Fibroblast of lung (primary cell): ENCODE measurements around the gene TNS3. TPM values are rescaled to one million over a fixed set of nuclear protein-coding genes. Genes with fewer than 3 reads are reported as not detected.
A peak's percentile ranks its signal among the peaks of the same experiment; 100 is the strongest.

Experiments
- DNase-seq, 2 donors: peaks; one replicate each; pipeline versions ENCODE4 v3.0.0 to v3.0.0-alpha.2; 2010; ENCODE audit warnings: low read depth in 2 of 2
- H2AFZ ChIP-seq: 2 replicates; pipeline ENCODE4 v1.5.1; 2012; ENCODE audit warnings: low read length, control low read depth, inconsistent platforms
- H3K27ac ChIP-seq: 2 replicates; pipeline ENCODE4 v1.5.1; 2011; ENCODE audit warnings: low read length, control low read depth; ENCODE audit not compliant: insufficient read depth
- H3K27me3 ChIP-seq: 2 replicates; pipeline ENCODE4 v1.5.1; 2011; ENCODE audit warnings: mild to moderate bottlenecking, low read length; ENCODE audit not compliant: control insufficient read depth, insufficient read depth
- H3K36me3 ChIP-seq: 2 replicates; pipeline ENCODE4 v1.5.1; 2011; ENCODE audit warnings: low read length; ENCODE audit not compliant: control insufficient read depth, insufficient read depth
- H3K4me1 ChIP-seq: 2 replicates; pipeline ENCODE4 v1.5.1; 2011; ENCODE audit warnings: low read length; ENCODE audit not compliant: control insufficient read depth, insufficient read depth; ENCODE audit errors: extremely low read depth
- H3K4me2 ChIP-seq: 2 replicates; pipeline ENCODE4 v1.5.1; 2011; ENCODE audit warnings: low read length, control low read depth; ENCODE audit not compliant: insufficient read depth; ENCODE audit errors: extremely low read depth
- H3K4me3 ChIP-seq, 4 experiments: fragments of 200-600 bp in 1 of 4; sonication (generic) in 1 of 4; replicated peaks in 1 of 4; 2 replicates each; pipeline ENCODE4 v1.5.1; 2011 to 2016; ENCODE audit warnings: low read length in 4 of 4, low read depth in 3 of 4, mild to moderate bottlenecking in 3 of 4, control low read depth in 2 of 4, inconsistent platforms in 1 of 4, mixed read lengths in 1 of 4; ENCODE audit not compliant: insufficient read depth in 1 of 4; ENCODE audit errors: control extremely low read depth in 1 of 4
- H3K79me2 ChIP-seq: 2 replicates; pipeline ENCODE4 v1.5.1; 2012; ENCODE audit warnings: mild to moderate bottlenecking, low read length, inconsistent platforms; ENCODE audit not compliant: control insufficient read depth, insufficient read depth
- H3K9ac ChIP-seq: 2 replicates; pipeline ENCODE4 v1.5.1; 2011; ENCODE audit warnings: mild to moderate bottlenecking, low read length, control low read depth; ENCODE audit not compliant: insufficient read depth
- H3K9me3 ChIP-seq: 2 replicates; pipeline ENCODE4 v1.5.1; 2012; ENCODE audit warnings: low read depth, low read length; ENCODE audit not compliant: control insufficient read depth, insufficient read depth
- H4K20me1 ChIP-seq: 2 replicates; pipeline ENCODE4 v1.5.1; 2011; ENCODE audit warnings: low read length; ENCODE audit not compliant: control insufficient read depth, insufficient read depth; ENCODE audit errors: extremely low read depth
- EZH2 ChIP-seq: IDR thresholded peaks from 2 replicates; pipeline ENCODE4 v1.5.1; 2012; ENCODE audit warnings: low read length, control low read depth, mild to moderate bottlenecking; ENCODE audit errors: missing control alignments
- polyA plus RNA-seq, 2 donors: library from polyadenylated mRNA; depleted of rRNA in 1 of 2; stranded (reverse) in 1 of 2; unstranded in 1 of 2; fragments of >200 nt; gene quantifications; 2 replicates each; pipeline ENCODE4 v1.2.1, GENCODE V29; 2011 to 2012; ENCODE audit warnings: missing spikeins in 1 of 2
- total RNA-seq: library from RNA; depleted of rRNA; stranded (reverse); fragments of >200 nt; gene quantifications from 2 replicates; pipeline ENCODE4 v1.2.1, GENCODE V29; 2014
- TF ChIP-seq, protein P1 (sequence below), 2 donors: IDR thresholded peaks in 1 of 2; conservative IDR thresholded peaks in 1 of 2; 1 replicate in 1 of 2; 2 replicates in 1 of 2; pipeline ENCODE4 v1.5.1; 2011 to 2012; ENCODE audit warnings: low read length in 2 of 2, control low read depth in 1 of 2, inconsistent platforms in 1 of 2, low read depth in 1 of 2, mild to moderate bottlenecking in 1 of 2

Gene TNS3
- total and polyA plus RNA-seq, 2 donors (not counting 1 experiment from before 2014, with no cell fraction given): 74.4 to 88.8 TPM

DNA sequence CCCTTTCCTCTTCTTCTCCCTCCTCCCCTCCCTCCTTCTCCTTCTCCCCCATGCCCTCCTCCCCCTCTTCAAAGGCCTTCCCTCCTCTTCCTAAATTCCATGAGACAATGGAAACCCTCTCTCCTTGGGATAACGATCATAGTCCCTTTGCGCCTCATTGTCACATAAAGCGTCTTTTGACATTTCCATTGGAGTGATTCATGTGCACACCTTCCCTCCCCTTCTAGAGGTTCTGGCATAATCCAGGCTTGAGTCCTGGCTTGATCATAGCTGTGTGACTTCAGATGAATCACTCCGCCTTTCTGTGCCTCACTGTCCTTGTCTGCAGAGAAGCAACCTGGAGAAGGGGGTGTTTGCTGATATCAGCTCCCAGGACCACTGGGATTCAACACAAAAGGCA is 204.2 kb downstream of the TNS3 start:
- peaks cover 16% of the 10 kb centered on the region for H3K4me1 ChIP-seq
- H3K27me3 ChIP-seq: no peaks in the 10 kb centered on the region
- TF ChIP-seq, protein P1, sequence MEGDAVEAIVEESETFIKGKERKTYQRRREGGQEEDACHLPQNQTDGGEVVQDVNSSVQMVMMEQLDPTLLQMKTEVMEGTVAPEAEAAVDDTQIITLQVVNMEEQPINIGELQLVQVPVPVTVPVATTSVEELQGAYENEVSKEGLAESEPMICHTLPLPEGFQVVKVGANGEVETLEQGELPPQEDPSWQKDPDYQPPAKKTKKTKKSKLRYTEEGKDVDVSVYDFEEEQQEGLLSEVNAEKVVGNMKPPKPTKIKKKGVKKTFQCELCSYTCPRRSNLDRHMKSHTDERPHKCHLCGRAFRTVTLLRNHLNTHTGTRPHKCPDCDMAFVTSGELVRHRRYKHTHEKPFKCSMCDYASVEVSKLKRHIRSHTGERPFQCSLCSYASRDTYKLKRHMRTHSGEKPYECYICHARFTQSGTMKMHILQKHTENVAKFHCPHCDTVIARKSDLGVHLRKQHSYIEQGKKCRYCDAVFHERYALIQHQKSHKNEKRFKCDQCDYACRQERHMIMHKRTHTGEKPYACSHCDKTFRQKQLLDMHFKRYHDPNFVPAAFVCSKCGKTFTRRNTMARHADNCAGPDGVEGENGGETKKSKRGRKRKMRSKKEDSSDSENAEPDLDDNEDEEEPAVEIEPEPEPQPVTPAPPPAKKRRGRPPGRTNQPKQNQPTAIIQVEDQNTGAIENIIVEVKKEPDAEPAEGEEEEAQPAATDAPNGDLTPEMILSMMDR (conservative IDR thresholded peaks at IDR 0.05 in 1 of 2, IDR thresholded peaks at IDR 0.05 in 1 of 2; ENCODE audit: low read depth in 1 of 2, low read length in 2 of 2): no peak
- no peak for TF ChIP-seq EZH2
- H3K9me3 ChIP-seq: no peaks in the 10 kb centered on the region
- no peak for DNase-seq
- no peaks in the 10 kb centered on the region for H3K36me3 ChIP-seq
- no peak overlapping the region for H3K9ac ChIP-seq
- H2AFZ ChIP-seq: no peak overlapping the region
- no peak overlapping the region for H3K27ac ChIP-seq
- H4K20me1 ChIP-seq: no peaks in the 10 kb centered on the region
- H3K79me2 ChIP-seq: no peaks in the 10 kb centered on the region
- H3K4me3 ChIP-seq: no peak overlapping the region
- no peak overlapping the region for H3K4me2 ChIP-seq

DNA sequence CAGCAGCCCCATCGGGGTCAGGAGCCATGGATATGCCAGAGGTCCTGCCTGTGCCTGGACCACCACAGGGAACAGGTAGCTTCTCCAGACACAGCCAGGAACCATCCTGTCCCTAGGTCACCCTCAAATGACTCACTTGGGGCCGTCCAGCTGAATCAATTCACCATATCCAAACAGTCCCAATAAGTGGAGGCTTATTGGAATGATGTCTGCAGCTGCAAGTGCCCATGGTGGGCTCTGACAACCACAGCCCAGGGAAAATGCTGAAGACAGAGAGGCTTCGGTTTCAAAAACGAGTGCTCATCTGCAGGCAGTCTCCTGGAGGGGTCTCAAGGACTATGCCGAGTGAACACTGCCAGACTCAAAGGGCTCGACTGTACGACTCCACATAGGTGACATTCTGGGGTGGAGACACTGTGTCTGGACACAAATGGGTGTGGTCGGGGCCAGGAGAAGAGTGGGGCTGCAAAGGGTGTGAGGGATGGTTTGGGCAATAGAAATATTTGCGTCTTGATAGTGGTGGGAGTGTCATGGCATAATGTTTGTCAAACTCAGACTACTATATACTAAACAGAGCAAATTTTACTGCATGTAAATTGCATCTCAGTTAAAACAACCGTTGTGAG is 204.8 kb downstream of the TNS3 start:
- no peaks in the 10 kb centered on the region for H3K36me3 ChIP-seq
- H3K79me2 ChIP-seq: no peaks in the 10 kb centered on the region
- no peak overlapping the region for H3K4me3 ChIP-seq
- no peaks in the 10 kb centered on the region for H3K27me3 ChIP-seq
- no peak overlapping the region for H3K4me2 ChIP-seq
- no peak for DNase-seq
- H3K4me1 ChIP-seq: peaks cover 16% of the 10 kb centered on the region
- no peak overlapping the region for H3K9ac ChIP-seq
- TF ChIP-seq EZH2: no peak
- TF ChIP-seq, protein P1 (conservative IDR thresholded peaks at IDR 0.05 in 1 of 2, IDR thresholded peaks at IDR 0.05 in 1 of 2; ENCODE audit: low read depth in 1 of 2, low read length in 2 of 2): no peak
- no peaks in the 10 kb centered on the region for H4K20me1 ChIP-seq
- H2AFZ ChIP-seq: no peak overlapping the region
- no peak overlapping the region for H3K27ac ChIP-seq
- no peaks in the 10 kb centered on the region for H3K9me3 ChIP-seq

DNA sequence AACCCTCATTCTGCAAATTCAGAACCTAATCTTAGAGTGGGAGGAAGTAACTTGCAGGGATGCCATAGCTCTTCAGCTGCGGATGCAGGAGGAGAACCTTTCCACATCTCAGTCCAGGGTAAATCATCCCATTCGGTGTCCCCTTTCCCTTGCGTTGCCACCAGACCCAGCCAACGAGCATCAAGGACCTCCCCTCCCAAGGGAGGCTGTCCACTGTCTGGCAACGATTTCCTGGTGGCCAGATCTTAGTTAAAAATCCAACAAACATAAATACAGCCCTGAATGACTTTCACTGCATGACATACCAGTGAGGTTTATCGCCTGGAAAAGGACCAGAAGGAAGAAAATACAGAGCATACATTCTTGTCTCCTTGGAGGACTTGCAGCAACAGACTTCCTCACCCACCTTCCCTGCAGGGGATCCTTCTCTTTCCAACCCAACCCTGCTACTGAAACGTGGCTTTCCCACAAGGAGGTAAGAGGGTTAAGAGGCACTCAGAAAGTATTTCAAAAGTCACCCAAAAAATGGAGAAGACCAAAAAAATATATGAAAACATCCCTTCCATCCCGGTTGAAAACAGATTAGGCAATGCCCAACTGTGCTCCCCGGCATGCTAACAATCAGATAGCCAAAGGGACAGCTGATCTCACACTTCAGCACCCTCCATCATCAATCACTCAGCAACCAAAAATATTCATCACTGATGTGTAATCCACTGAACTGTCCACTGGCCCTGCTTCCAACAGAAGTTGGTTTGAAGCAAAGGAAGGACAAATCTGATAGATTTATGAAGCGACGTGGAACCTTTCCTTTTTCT is 206.6 kb downstream of the TNS3 start:
- no peaks in the 10 kb centered on the region for H3K79me2 ChIP-seq
- H3K4me2 ChIP-seq: no peak overlapping the region
- no peak overlapping the region for H3K4me3 ChIP-seq
- no peak for TF ChIP-seq EZH2
- TF ChIP-seq, protein P1 (conservative IDR thresholded peaks at IDR 0.05 in 1 of 2, IDR thresholded peaks at IDR 0.05 in 1 of 2; ENCODE audit: low read depth in 1 of 2, low read length in 2 of 2): no peak
- no peaks in the 10 kb centered on the region for H3K27me3 ChIP-seq
- no peak overlapping the region for H3K27ac ChIP-seq
- H3K9me3 ChIP-seq: no peaks in the 10 kb centered on the region
- no peak overlapping the region for H2AFZ ChIP-seq
- no peak overlapping the region for H3K9ac ChIP-seq
- no peaks in the 10 kb centered on the region for H3K36me3 ChIP-seq
- DNase-seq: peak; percentile 19 to 84
- H4K20me1 ChIP-seq: peaks cover 2% of the 10 kb centered on the region
- peaks cover 12% of the 10 kb centered on the region for H3K4me1 ChIP-seq
